Measurements from ENCODE around the gene TLE4. TPM values are rescaled to one million over a fixed set of nuclear protein-coding genes. Genes with fewer than 3 reads are reported as not detected.

The TLE4 gene
- polyA plus RNA-seq, 1 donor (not counting 4 experiments of a cell fraction or from before 2014, with no cell fraction given): 14.7 TPM

GRCh38 chr9:79686381-79687130 is 114.8 kb downstream of the TLE4 start:
- H3K27ac ChIP-seq (ENCODE audit: control insufficient read depth, insufficient read depth, low read length): no peak overlapping the region
- no peak overlapping the region for H2AFZ ChIP-seq (ENCODE audit: control insufficient read depth, low read length)
- no peak overlapping the region for H3K4me2 ChIP-seq (ENCODE audit: control insufficient read depth, extremely low read depth, insufficient read depth, low read depth, low read length)

GRCh38 chr9:79687131-79687447 is 115.3 kb downstream of the TLE4 start:
- Histone ChIP-seq H3K27me3 (ENCODE audit: control insufficient read depth, extremely low read depth, insufficient read depth, low read length) (no peaks in the 10 kb centered on the region), H4K20me1 (ENCODE audit: control insufficient read depth, extremely low read depth, insufficient read depth, low read length) (no peaks in the 10 kb centered on the region), H3K9me1 (ENCODE audit: control insufficient read depth, extremely low read depth, insufficient read depth, low read length) (no peaks in the 10 kb centered on the region), H3K4me1 (ENCODE audit: control insufficient read depth, extremely low read depth, insufficient read depth, low read length) (peaks cover 4% of the 10 kb centered on the region), H3K36me3 (ENCODE audit: control insufficient read depth in 2 of 2, extremely low read depth in 1 of 2, insufficient read depth in 2 of 2, low read length in 2 of 2) (peaks cover 0 to 1% of the 10 kb centered on the region in 2 experiments), H3K27ac (ENCODE audit: control insufficient read depth, insufficient read depth, low read length) (no peak overlapping the region), H2AFZ (ENCODE audit: control insufficient read depth, low read length) (no peak overlapping the region), H3K4me2 (ENCODE audit: control insufficient read depth, extremely low read depth, insufficient read depth, low read depth, low read length) (no peak overlapping the region), H3K9ac (ENCODE audit: control insufficient read depth, extremely low read depth, insufficient read depth, low read length) (no peak overlapping the region), H3K79me2 (ENCODE audit: control insufficient read depth, insufficient read depth, low read length) (no peaks in the 10 kb centered on the region), H3K4me3 (ENCODE audit: control insufficient read depth in 2 of 3, extremely low read depth in 1 of 3, insufficient read depth in 2 of 3, low read depth in 1 of 3, low read length in 3 of 3) (no peak overlapping the region), H3K9me3 (ENCODE audit: control insufficient read depth, low read depth, low read length) (no peaks in the 10 kb centered on the region)
- DNase-seq (ENCODE audit: low read depth, low spot score) (no peak), FAIRE-seq (no peak)
- dilution Hi-C loops (cut with MboI; ENCODE audit: extremely low pct_ligation_motif_present, low sequenced_read_pairs): loop anchor here (25.0 kb wide), 1 partner anchor 100 kb away; no protein-coding TSS in a partner anchor
- no peak for TF ChIP-seq CTCF (optimal IDR thresholded peaks at IDR 0.05 in 1 of 3, IDR thresholded peaks at IDR 0.05 in 1 of 3, conservative IDR thresholded peaks at IDR 0.05 in 1 of 3; ENCODE audit: extremely low read depth in 1 of 3, insufficient read depth in 2 of 3, low read length in 3 of 3)
- no peak for TF ChIP-seq EZH2 (IDR thresholded peaks at IDR 0.05; ENCODE audit: low read length)

More at GRCh38 chr9:79686381-79687130, 114.8 kb downstream of the TLE4 start:
- no peak for TF ChIP-seq EZH2 (IDR thresholded peaks at IDR 0.05; ENCODE audit: low read length)
- no peaks in the 10 kb centered on the region for H3K9me1 ChIP-seq (ENCODE audit: control insufficient read depth, extremely low read depth, insufficient read depth, low read length)
- H3K4me1 ChIP-seq (ENCODE audit: control insufficient read depth, extremely low read depth, insufficient read depth, low read length): peaks cover 4% of the 10 kb centered on the region
- H3K9me3 ChIP-seq (ENCODE audit: control insufficient read depth, low read depth, low read length): no peaks in the 10 kb centered on the region
- no peaks in the 10 kb centered on the region for H3K79me2 ChIP-seq (ENCODE audit: control insufficient read depth, insufficient read depth, low read length)
- no peak for DNase-seq (ENCODE audit: low read depth, low spot score)
- dilution Hi-C loops (cut with MboI; ENCODE audit: extremely low pct_ligation_motif_present, low sequenced_read_pairs): loop anchor here (25.0 kb wide), 1 partner anchor 101 kb away; no protein-coding TSS in a partner anchor
- no peaks in the 10 kb centered on the region for H4K20me1 ChIP-seq (ENCODE audit: control insufficient read depth, extremely low read depth, insufficient read depth, low read length)
- no peaks in the 10 kb centered on the region for H3K27me3 ChIP-seq (ENCODE audit: control insufficient read depth, extremely low read depth, insufficient read depth, low read length)
- no peak for FAIRE-seq
- peaks cover 0 to 1% of the 10 kb centered on the region in 2 experiments for H3K36me3 ChIP-seq (ENCODE audit: control insufficient read depth in 2 of 2, extremely low read depth in 1 of 2, insufficient read depth in 2 of 2, low read length in 2 of 2)
- no peak overlapping the region for H3K9ac ChIP-seq (ENCODE audit: control insufficient read depth, extremely low read depth, insufficient read depth, low read length)
- no peak overlapping the region for H3K4me3 ChIP-seq (ENCODE audit: control insufficient read depth in 2 of 3, extremely low read depth in 1 of 3, insufficient read depth in 2 of 3, low read depth in 1 of 3, low read length in 3 of 3)

Measured in keratinocyte (primary cell).